GM12874 (cell line): Measurements from ENCODE around the gene MCF2L.

ENCODE experiments used
- CTCF ChIP-seq: IDR thresholded peaks from 2 replicates; pipeline ENCODE4 v1.5.1; 2011; ENCODE audit warnings: low read depth, mild to moderate bottlenecking, control low read depth, low read length, moderate library complexity; ENCODE audit not compliant: insufficient read depth

Gene MCF2L

DNA sequence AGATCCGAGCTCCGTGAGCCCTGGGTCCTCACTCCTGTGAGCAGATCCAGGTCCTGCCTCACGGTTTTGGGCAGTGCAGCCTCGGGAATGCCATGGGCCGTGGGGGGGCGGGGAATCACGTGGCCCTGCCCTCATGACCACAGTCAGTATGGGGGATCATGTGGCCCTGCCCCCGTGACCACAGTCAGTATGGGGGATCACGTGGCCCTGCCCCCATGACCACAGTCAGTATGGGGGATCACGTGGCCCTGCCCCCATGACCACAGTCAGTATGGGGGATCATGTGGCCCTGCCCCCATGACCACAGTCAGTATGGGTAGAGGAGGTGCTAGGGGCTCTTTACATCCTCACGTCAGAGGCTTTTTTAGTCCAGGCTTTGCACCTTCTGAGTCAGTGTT lies 72.3 kb downstream of the MCF2L start:
- no peak for TF ChIP-seq CTCF

GRCh38 chr13:113041896-113042295 lies 72.9 kb downstream of the MCF2L start:
- no peak for TF ChIP-seq CTCF

DNA sequence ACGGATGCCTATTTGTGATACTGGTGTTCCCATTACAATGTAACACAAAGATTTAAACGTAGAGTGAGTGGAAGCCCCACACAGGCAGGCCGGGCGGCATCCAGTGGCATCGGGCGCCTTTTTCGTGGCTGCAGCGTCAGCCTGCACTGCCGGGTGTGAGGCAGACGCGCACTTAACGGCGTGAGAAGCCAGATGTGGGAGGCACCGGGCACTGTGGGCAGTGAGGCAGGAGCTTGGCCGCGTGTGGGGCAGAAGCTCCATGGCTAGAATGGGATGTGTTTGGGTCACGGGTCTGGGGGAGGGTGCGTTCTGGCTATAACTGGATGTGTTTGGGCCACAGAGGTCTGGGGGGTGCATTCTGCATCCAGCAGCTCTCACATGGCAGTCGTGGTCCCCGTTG lies 73.4 kb downstream of the MCF2L start:
- TF ChIP-seq CTCF = no peak

DNA sequence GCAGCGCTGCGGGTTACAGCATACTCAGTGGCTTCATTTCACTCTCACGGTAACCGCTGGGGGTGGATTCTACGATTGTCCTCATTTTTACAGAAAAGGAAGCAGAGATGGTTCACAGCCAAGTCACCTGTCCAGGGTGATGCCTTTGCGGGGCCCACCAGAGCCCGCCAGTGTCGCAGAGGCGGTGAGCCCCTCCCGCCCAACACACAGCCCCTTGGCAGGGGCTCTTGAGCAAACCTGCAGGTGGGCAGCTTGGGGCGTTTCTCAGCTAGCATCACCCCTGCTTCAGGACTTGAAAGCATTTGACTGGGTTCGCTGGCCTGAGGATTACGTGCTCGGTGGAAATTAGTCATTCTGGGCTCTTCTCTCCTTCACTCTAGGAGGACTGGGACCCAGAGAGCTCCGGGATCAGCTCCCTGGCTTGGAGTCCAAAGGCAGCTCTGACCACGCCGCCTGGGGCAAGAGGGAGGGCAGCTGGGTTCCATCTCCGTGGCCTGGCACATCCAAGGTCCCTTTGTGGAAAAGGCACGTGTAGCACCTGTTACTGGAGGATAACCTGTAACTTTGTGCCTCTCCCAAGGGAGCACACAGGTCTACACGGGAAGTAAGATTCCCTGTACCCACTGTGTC lies 74.1 kb downstream of the MCF2L start:
- no peak for TF ChIP-seq CTCF

DNA sequence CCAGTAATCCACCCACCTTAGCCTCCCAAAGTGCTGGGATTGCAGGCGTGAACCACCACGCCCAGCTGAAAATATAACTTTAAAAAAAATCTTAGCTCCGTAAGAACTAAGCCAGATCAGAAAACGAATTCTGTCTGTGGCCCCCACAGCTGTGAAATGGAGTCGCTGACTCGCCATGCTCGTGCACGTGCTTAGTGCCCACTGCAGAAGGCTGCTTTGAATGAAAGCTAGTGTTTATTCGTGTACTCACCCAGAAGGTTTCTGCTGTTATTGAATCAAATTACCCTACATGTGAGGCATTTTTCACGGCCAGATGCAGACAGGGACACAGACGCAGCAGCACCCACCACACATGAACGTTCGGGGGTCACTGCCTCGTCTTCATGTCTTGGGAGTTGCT lies 74.9 kb downstream of the MCF2L start:
- no peak for TF ChIP-seq CTCF

GRCh38 chr13:113044391-113045114 lies 75.5 kb downstream of the MCF2L start:
- TF ChIP-seq CTCF = no peak

GRCh38 chr13:113045251-113046127 lies 76.5 kb downstream of the MCF2L start:
- no peak for TF ChIP-seq CTCF
